Measurements from ENCODE around the gene TMEM223. TPM values are rescaled to one million over a fixed set of nuclear protein-coding genes. Genes with fewer than 3 reads are reported as not detected.

Gene TMEM223
- total and polyA plus RNA-seq, 9 of the 15 experiments (the other 6 are each of a cell fraction or from before 2014, with no cell fraction given): 5.9 to 34.5 (median 19.6) TPM

DNA sequence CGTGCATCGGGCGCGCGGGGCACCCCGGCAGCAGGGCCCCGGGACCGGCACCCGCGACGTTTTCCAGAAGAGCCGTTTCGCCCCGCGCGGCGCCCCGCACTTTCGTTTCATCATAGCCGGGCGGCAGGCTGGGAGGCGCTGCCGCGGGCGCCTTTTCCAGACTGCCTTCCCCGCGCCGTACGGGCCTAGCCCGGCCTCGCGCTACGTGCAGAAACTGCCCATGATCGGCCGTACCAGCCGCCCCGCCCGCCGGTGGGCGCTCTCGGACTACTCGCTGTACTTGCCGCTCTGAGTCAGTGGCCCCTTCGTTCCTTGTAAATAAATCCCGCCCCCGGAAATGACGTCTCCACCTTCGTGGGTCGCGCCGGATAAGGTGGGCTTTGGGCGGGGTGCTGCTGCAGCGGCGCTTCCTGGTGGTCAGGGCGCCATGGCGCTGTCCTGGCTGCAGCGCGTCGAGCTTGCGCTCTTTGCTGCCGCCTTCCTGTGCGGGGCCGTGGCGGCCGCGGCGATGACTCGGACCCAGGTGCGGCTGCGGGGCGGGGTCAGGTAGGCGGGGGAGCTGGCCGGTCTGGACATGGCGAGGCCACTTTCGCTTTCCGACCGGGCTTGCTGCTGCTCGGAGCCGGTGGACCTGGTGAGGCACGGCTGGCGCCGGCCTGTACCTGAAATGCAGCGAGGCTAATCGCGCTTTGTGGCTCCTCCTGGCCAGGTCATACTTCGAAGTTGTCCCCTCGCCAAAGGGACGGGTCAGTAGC is 4.6 kb downstream of the TMEM223 start, which contains the start of gene TMEM179B (continued):
- TF ChIP-seq, protein P1, sequence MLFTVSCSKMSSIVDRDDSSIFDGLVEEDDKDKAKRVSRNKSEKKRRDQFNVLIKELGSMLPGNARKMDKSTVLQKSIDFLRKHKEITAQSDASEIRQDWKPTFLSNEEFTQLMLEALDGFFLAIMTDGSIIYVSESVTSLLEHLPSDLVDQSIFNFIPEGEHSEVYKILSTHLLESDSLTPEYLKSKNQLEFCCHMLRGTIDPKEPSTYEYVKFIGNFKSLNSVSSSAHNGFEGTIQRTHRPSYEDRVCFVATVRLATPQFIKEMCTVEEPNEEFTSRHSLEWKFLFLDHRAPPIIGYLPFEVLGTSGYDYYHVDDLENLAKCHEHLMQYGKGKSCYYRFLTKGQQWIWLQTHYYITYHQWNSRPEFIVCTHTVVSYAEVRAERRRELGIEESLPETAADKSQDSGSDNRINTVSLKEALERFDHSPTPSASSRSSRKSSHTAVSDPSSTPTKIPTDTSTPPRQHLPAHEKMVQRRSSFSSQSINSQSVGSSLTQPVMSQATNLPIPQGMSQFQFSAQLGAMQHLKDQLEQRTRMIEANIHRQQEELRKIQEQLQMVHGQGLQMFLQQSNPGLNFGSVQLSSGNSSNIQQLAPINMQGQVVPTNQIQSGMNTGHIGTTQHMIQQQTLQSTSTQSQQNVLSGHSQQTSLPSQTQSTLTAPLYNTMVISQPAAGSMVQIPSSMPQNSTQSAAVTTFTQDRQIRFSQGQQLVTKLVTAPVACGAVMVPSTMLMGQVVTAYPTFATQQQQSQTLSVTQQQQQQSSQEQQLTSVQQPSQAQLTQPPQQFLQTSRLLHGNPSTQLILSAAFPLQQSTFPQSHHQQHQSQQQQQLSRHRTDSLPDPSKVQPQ (CRISPR knock-in tag; IDR thresholded peaks at IDR 0.05; ENCODE audit: borderline replicate concordance): no peak
- TF ChIP-seq RERE (CRISPR knock-in tag; IDR thresholded peaks at IDR 0.05; ENCODE audit: borderline replicate concordance) (no peak), HDAC2 (IDR thresholded peaks at IDR 0.05) (peak; percentile 56; the same call in 1 of the 2 replicates), MBD2 (IDR thresholded peaks at IDR 0.05; ENCODE audit: borderline replicate concordance, low read depth) (peak; percentile 85), C11orf30 (IDR thresholded peaks at IDR 0.05; ENCODE audit: low read depth) (peak; percentile 83), FOXM1 (IDR thresholded peaks at IDR 0.05; ENCODE audit: low read depth) (no peak), FOXM1 (CRISPR knock-in tag; IDR thresholded peaks at IDR 0.05; ENCODE audit: low read depth) (no peak), PRDM10 (IDR thresholded peaks at IDR 0.05; ENCODE audit: partially characterized antibody) (no peak), ILF3 (IDR thresholded peaks at IDR 0.05; ENCODE audit: borderline replicate concordance) (0 out of 2 replicates have a peak, but pooled peaks have one; percentile 22), ARID1B (IDR thresholded peaks at IDR 0.05) (peak; percentile 13; the same call in 1 of the 2 replicates), ESRRB (CRISPR knock-in tag; IDR thresholded peaks at IDR 0.05; ENCODE audit: borderline replicate concordance) (no peak), NEUROD1 (IDR thresholded peaks at IDR 0.05; ENCODE audit: borderline replicate concordance, low read depth, low read length, partially characterized antibody) (peak; percentile 72), ZNF696 (CRISPR knock-in tag; conservative IDR thresholded peaks at IDR 0.05) (no peak), LCOR (CRISPR knock-in tag; IDR thresholded peaks at IDR 0.05) (peak; percentile 88; the same call in 1 of the 2 replicates), ESRRA (IDR thresholded peaks at IDR 0.05; ENCODE audit: borderline replicate concordance, low read depth) (peak; percentile 60; the same call in 1 of the 2 replicates), EGR1 (conservative IDR thresholded peaks at IDR 0.05) (peak; percentile 44; the same call in 1 of the 2 replicates)

Measured in K562 (cell line).